ENCODE results near the gene KCNK7.

Gene KCNK7

DNA sequence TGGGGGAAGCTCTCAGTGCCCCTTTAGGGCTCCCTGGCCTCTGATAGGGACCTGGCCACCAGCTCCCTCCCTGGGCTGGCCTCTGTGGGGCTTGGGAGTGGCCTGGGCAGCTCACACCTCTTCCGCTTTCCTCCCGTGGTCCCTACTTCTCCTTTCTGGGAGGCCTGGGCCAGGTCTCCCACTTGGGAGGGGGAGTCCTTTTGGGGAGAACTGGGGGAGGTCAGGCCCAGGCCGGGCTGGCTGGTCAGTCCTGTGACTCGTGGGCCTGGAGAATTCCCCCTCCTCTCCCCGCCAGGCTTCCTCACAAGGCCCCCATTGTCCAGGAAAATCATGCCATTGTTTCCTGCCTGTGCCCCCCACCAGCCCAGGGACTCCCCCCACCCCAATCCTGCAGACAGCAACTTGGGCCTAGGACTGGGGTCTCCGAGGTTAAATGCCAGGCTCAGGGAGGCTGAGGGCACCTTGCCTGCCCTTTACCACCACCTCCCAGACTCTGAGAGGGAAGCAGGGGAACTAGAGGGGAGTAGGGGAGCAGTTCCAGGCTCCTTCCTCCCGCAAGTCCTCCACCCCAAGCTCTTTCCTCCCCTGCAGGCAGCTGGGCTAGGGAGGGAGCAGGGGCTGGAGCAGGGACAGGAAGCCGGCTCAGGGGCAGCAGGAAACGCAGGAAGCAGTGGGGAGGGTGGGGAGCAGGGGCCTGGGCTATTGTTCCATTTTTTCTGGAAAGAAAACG is 15.6 kb upstream of the KCNK7 start:
- Mint-ChIP-seq H3K27ac (peak overlapping the region; percentile 77), H3K36me3 (ENCODE audit: low read depth) (peaks cover 35% of the 10 kb centered on the region), H3K9me3 (no peaks in the 10 kb centered on the region), H3K4me3 (peak overlapping the region; percentile 91), H3K4me1 (ENCODE audit: low read depth) (peaks cover 30% of the 10 kb centered on the region), H3K27me3 (ENCODE audit: low read depth) (peaks cover 3% of the 10 kb centered on the region)
- DNase-seq (ENCODE audit: low spot score), result no peak

DNA sequence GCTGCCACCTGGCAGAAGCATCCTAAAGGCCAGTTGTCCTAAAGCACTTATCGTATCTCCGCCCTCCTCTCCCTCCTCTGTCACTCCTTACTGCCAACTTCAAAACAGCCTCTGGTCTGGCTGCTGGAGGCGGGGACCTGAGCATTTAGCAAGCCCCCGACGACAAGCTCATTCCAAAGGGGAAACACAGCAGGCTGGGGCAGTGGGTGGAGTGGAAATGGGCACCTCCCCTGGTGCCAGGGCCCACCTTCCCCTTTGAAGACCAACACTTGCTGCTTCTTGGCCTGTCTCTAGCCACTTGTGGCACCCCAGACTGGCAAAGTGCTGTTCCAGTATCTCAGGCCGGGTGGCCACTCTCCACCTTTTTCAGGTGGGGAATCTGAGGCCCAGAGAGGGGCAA is 14.8 kb upstream of the KCNK7 start:
- H3K9me3 Mint-ChIP-seq, result no peaks in the 10 kb centered on the region
- peak overlapping the region; percentile 65 for H3K27ac Mint-ChIP-seq
- DNase-seq (ENCODE audit: low spot score), result no peak
- peaks cover 30% of the 10 kb centered on the region for H3K4me1 Mint-ChIP-seq (ENCODE audit: low read depth)
- peaks cover 40% of the 10 kb centered on the region for H3K36me3 Mint-ChIP-seq (ENCODE audit: low read depth)
- H3K4me3 Mint-ChIP-seq, result peak overlapping the region; percentile 41
- peaks cover under 1% of the 10 kb centered on the region for H3K27me3 Mint-ChIP-seq (ENCODE audit: low read depth)

DNA sequence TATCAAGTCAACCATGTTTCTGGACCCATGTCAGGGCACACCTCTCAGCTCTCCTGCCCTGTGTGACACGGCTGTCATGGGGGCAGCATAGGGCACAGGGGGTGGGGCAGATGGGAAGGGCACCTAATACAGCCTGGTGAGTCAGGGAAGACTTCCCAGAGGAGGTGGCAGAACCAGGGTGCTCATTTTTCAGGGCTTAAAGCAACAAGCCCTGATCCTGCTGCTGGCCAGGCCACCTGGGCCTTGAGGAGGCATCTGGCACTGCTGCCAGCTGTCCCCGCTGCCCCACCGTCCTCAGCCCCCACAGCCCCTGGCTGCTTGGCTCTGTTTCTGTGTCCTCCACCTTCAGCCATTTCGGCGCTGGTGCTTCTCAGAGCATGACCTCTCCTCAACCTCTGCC is 14.1 kb upstream of the KCNK7 start:
- Mint-ChIP-seq H3K27me3 (ENCODE audit: low read depth) (no peaks in the 10 kb centered on the region), H3K36me3 (ENCODE audit: low read depth) (peaks cover 40% of the 10 kb centered on the region), H3K9me3 (no peaks in the 10 kb centered on the region), H3K4me1 (ENCODE audit: low read depth) (peaks cover 30% of the 10 kb centered on the region), H3K4me3 (peak overlapping the region; percentile 11), H3K27ac (peak overlapping the region; percentile 69)
- DNase-seq (ENCODE audit: low spot score), result no peak

DNA sequence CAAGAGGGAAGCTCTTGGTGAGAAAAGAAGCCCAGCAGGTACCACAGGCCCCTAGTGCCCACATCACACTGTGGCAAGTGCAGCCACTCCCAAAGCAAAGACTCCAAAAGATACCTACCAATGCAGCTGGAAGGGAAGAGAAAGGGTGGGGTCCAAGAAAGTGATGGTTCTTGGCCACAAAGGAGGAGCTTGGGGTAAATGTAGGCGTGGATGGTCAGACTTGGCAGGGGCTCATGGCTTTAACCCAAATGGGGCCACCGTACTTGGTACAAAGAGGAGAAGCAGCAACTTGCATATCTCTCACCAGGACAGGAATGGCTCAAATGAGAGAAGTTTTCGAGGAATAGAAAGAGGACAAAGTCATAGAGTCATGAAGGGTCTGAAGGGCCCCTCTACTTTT is 13.6 kb upstream of the KCNK7 start:
- no peaks in the 10 kb centered on the region for H3K9me3 Mint-ChIP-seq
- no peaks in the 10 kb centered on the region for H3K27me3 Mint-ChIP-seq (ENCODE audit: low read depth)
- H3K36me3 Mint-ChIP-seq (ENCODE audit: low read depth), result peaks cover 42% of the 10 kb centered on the region
- H3K27ac Mint-ChIP-seq, result peak overlapping the region; percentile 69
- peaks cover 30% of the 10 kb centered on the region for H3K4me1 Mint-ChIP-seq (ENCODE audit: low read depth)
- DNase-seq (ENCODE audit: low spot score), result no peak
- peak overlapping the region; percentile 12 for H3K4me3 Mint-ChIP-seq

DNA sequence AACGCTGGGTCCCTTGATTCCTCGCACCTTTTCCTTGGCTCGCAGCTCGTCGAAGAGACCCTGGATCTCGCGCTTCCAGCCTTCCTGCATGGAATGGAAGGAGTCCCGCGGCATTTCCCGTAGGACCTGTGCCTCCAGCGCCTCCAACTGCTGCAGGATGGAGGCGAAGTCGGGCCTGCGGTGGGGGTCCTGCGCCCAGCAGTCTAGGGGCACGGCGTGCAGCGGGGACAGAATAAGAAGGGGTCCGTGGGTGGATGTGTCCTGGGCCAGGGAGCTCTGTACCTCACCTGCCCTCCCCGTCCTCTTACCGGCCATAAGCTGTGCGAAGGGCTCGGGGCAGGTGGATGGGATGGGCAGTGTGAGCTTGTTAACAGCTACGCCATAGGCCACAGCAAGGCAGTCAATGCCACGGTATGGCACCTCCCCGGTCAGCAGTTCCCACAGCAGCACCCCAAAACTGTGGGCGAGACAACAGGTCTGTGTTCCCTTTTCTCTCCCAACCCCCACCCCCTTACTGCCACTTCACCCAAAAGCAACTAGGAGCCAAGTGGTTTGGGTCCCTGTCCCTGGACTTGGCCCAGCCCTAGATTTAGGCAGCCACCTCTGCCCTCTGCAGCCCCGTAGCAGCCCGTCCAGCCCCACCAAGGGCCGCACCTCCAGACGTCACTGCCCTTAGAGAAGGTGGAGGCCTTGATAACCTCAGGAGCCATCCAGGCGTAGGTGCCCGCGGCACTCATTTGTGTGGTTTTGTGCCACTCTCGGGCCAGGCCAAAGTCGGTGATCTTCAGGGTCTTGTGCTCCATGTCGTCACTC is 12.2 kb upstream of the KCNK7 start:
- peaks cover 47% of the 10 kb centered on the region for H3K36me3 Mint-ChIP-seq (ENCODE audit: low read depth)
- H3K9me3 Mint-ChIP-seq, result no peaks in the 10 kb centered on the region
- H3K27me3 Mint-ChIP-seq (ENCODE audit: low read depth), result no peaks in the 10 kb centered on the region
- peaks cover 30% of the 10 kb centered on the region for H3K4me1 Mint-ChIP-seq (ENCODE audit: low read depth)
- no peak overlapping the region for H3K27ac Mint-ChIP-seq
- no peak overlapping the region for H3K4me3 Mint-ChIP-seq
- DNase-seq (ENCODE audit: low spot score), result no peak

DNA sequence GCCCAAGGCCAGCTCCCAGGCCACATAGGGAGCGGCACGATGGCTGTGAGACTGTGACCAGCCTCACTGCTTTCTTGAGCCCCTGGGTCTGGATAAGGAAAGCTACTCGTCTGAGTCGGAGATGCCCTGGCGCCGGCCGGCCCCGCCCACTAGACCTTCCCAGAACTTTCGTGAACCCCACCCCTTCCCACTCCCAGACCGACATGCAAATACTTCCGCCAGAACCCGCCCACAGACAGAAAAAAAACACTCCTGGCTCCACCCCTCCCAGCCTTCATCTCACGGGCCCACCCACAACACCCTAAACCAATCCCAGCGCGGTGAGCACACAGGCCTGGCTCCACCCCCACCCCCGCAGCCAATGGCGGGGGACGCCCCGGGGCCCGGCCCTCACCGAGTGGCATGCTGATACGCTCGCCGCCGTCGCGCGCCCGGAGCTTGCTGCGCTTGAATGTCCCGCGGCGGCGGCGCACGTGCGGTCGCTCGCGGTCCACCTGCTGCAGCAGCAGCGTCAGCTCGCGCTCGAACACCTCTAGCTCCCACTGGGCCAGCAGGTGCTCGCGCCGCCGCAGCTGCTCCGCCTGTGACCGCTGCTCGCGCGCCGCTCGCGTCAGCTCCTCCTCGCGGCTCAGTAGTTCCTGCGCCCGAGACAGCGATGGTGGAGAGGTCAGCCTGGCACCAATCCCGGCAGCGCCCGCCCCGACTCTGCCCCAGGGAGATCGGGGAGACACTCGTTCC is 11.4 kb upstream of the KCNK7 start:
- Mint-ChIP-seq H3K27ac (no peak overlapping the region), H3K4me3 (no peak overlapping the region), H3K9me3 (no peaks in the 10 kb centered on the region), H3K4me1 (ENCODE audit: low read depth) (peaks cover 24% of the 10 kb centered on the region), H3K36me3 (ENCODE audit: low read depth) (peaks cover 43% of the 10 kb centered on the region), H3K27me3 (ENCODE audit: low read depth) (no peaks in the 10 kb centered on the region)
- no peak for DNase-seq (ENCODE audit: low spot score)

DNA sequence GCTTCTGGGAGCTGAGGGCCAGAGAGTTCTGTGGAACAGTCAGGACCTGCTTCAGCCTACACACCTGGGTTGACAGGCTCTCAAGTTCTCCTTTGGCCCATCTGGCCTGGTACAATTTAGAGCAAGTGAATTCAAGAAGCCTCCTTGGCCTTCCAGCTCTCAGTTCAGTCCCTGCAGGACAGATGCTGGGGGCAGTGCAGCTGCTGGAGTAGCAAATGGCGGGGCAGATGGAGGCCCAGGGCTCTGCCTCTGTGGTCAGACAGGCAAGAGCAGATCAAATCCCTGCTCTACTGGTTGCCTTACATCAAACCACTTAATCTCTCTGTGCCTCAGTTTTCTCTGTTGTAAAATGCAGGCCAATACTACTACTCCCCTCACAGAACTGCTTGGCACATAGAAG is 8.7 kb upstream of the KCNK7 start:
- H3K4me1 Mint-ChIP-seq (ENCODE audit: low read depth), result peaks cover 6% of the 10 kb centered on the region
- no peak overlapping the region for H3K4me3 Mint-ChIP-seq
- peaks cover 38% of the 10 kb centered on the region for H3K36me3 Mint-ChIP-seq (ENCODE audit: low read depth)
- H3K9me3 Mint-ChIP-seq, result no peaks in the 10 kb centered on the region
- no peaks in the 10 kb centered on the region for H3K27me3 Mint-ChIP-seq (ENCODE audit: low read depth)
- no peak for DNase-seq (ENCODE audit: low spot score)
- no peak overlapping the region for H3K27ac Mint-ChIP-seq

DNA sequence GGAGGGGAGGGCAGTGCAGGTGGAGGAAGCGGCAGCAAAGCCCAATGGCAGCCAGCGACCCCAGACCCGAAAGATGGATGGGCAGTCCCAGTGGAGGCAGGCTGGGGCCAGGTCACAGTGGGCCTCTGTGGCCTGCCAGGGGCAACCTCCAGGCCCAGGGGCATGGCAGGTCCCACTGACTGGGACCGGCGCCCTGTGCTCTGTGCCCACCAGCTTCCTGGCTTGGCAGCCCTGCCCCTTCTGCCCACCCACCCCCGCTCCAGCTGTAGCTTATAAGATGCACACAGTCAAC is 4.3 kb upstream of the KCNK7 start:
- Mint-ChIP-seq H3K27me3 (ENCODE audit: low read depth) (no peaks in the 10 kb centered on the region), H3K4me3 (no peak overlapping the region), H3K4me1 (ENCODE audit: low read depth) (peaks cover 7% of the 10 kb centered on the region), H3K36me3 (ENCODE audit: low read depth) (peaks cover 30% of the 10 kb centered on the region), H3K9me3 (no peaks in the 10 kb centered on the region), H3K27ac (no peak overlapping the region)
- no peak for DNase-seq (ENCODE audit: low spot score)

DNA sequence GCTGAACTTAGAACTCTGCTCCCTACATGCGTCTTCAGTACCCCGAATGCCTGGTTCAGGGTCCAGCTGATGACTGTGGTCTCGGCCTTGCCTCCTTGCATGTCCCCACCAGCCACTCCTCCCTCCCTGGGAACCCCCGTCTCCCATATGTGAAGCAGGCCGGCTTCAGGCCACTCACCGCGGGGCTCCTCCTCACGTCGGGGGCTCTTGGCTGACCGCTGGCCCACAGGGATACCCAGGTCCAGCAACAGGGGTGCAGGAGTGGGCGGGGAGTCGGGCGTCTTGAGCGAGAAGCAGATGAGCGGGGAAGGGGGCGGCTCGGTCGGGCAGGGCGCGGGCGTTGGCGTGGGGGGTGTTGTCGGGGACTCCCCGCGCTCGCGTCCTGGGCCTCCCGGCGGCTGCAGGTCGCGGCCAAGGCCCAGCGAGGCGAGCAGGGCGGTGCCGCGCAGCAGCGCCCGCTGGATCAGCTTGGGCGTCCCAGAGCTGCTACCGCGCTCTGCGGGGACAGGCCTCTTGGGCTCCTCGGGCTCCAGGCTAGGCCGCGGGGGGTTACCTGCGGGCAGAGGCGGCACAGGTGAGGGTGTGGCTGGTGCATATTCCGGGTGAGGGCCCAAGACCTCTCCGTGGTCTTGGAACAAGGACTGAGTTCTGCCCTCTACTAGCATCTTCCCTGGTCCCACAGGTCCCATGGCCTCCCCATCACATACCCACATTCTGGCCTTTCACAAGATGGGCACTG is 3.8 kb upstream of the KCNK7 start:
- H3K9me3 Mint-ChIP-seq, result no peaks in the 10 kb centered on the region
- no peak for DNase-seq (ENCODE audit: low spot score)
- no peak overlapping the region for H3K27ac Mint-ChIP-seq
- H3K27me3 Mint-ChIP-seq (ENCODE audit: low read depth), result no peaks in the 10 kb centered on the region
- peaks cover 8% of the 10 kb centered on the region for H3K4me1 Mint-ChIP-seq (ENCODE audit: low read depth)
- peaks cover 30% of the 10 kb centered on the region for H3K36me3 Mint-ChIP-seq (ENCODE audit: low read depth)
- H3K4me3 Mint-ChIP-seq, result no peak overlapping the region

DNA sequence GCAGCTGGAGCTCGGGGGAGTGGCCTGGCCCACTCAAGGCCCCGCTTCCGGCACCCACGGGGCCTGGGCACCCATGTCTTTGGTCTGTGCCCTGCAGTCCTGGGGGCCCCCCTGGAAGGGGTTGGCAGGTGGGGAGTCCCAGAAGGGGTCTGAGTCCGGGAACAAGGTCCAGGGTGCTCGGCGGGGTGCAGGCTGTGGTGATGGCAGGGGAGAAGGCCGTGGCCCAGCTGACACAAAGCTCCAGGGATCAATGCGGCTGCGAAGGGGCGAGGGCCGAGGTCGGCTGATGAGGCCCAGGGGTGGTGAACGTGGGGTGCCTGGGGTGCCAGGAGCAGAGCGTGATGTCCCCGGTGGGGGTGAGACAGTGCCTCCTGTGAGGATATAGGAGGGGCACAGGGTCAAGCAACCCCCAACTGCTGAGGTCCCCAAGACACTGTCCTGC is 2.7 kb upstream of the KCNK7 start:
- Mint-ChIP-seq H3K4me1 (ENCODE audit: low read depth) (peaks cover 9% of the 10 kb centered on the region), H3K9me3 (no peaks in the 10 kb centered on the region), H3K27me3 (ENCODE audit: low read depth) (no peaks in the 10 kb centered on the region), H3K4me3 (no peak overlapping the region), H3K36me3 (ENCODE audit: low read depth) (peaks cover 25% of the 10 kb centered on the region), H3K27ac (no peak overlapping the region)
- no peak for DNase-seq (ENCODE audit: low spot score)

DNA sequence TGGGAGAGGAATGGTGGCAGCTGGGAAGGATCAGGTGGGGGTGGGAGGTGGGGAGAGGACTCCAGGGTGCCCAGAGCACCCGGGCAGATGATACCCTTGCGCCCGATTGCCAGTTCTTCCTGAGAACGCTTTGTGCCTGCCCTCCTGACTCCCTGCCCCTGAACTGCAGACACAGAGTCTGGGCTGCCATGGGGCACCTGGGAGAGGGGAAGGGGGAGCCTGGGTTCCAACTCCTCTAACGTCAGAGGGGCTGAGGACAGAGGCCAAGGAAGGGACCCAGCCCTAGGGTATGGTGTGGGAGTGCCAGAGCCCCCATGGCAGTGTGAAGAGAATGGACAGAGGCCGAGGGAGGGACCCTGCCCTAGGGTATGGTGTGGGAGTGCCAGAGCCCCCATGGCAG is 920 bp upstream of the KCNK7 start:
- Mint-ChIP-seq H3K27me3 (ENCODE audit: low read depth) (no peaks in the 10 kb centered on the region), H3K36me3 (ENCODE audit: low read depth) (peaks cover 25% of the 10 kb centered on the region), H3K9me3 (no peaks in the 10 kb centered on the region), H3K4me1 (ENCODE audit: low read depth) (peaks cover 9% of the 10 kb centered on the region), H3K27ac (peak overlapping the region; percentile 34), H3K4me3 (no peak overlapping the region)
- no peak for DNase-seq (ENCODE audit: low spot score)

DNA sequence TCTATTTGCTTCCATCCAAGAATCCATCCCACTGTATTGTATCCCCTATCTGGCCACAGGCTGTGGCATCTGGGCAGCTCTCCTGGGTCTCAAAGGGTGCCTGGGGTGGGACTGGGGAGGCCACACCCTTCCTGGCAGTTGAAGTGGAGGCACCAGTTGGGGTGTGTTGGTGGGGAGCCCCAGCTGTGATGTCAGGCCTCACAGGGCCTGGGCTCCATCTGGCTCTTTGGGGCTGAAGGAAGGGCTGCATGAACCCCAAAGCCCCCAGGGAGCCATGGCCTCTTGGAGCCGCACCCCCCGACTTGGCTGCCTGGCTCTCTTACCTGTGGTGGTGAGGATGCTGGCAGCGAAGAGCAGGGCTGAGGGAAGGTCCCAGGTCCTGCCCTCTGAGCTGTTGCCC is 469 bp downstream of the KCNK7 start:
- Mint-ChIP-seq H3K4me1 (ENCODE audit: low read depth) (peaks cover 9% of the 10 kb centered on the region), H3K27ac (peak overlapping the region; percentile 90), H3K27me3 (ENCODE audit: low read depth) (no peaks in the 10 kb centered on the region), H3K4me3 (peak overlapping the region; percentile 58), H3K9me3 (no peaks in the 10 kb centered on the region), H3K36me3 (ENCODE audit: low read depth) (peaks cover 27% of the 10 kb centered on the region)
- no peak for DNase-seq (ENCODE audit: low spot score)

DNA sequence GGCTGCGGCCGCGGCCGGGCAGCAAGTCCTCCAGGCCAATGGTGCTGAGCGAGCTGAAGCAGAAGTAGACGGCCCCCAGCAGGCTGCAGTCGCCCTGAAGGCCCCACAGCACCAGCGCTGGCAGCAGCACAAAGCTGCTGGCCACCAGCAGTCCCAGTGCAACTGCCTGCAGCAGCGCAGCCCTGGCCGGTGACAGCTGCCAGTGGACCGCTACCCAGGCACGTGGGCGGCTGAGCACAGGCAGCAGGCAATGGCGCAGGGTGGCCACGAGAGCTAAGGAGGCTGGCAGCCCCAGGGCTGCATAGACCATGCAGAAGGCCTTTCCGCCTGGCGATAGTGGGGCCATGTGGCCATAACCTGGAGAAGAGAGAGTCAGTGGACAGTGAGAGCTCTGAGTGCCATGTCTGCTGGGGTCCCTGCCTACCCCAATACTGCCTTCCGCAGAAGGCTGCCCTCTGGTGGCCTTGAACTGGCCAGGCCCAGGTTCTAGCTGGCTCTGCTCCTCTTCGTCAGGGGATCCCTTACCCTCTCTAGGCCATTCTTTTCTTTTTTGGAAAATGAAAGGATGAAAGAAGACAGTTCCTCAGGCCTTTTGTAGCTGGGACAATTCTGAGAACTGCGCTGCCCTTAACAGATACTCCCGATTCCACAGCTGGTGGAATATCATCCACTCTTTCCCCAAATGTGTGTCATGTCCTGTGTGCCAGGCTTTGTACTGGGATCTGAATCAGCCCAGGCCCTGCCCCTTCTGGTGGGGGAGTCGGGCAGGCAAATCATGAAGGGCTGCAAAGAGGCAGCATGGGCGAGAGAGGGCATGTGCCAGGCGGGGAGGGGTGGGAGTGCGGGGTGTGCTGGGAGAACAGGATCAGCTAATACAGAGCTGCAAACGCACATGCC is 1.8 kb downstream of the KCNK7 start:
- Mint-ChIP-seq H3K4me3 (no peak overlapping the region), H3K36me3 (ENCODE audit: low read depth) (peaks cover 28% of the 10 kb centered on the region), H3K27me3 (ENCODE audit: low read depth) (no peaks in the 10 kb centered on the region), H3K9me3 (no peaks in the 10 kb centered on the region), H3K4me1 (ENCODE audit: low read depth) (peaks cover 11% of the 10 kb centered on the region), H3K27ac (peak overlapping the region; percentile 26)
- no peak for DNase-seq (ENCODE audit: low spot score)

Data from T-helper 2 cell treated with Interferon-gamma antibody and Interleukin-4, amounts not matched to agents 5 μg/mL and 100 μg/mL, for 36 hours (primary cell).